Measurements from ENCODE around the gene BCR.

The BCR gene

GRCh38 chr22:23199159-23199558 is 18.9 kb downstream of the BCR start:
- TF ChIP-seq CTCF (IDR thresholded peaks at IDR 0.05; ENCODE audit: insufficient read depth, low read depth, low read length, missing control alignments) = no peak
- DNase-seq (ENCODE audit: low read depth) = no peak
- no peak overlapping the region for H3K4me3 ChIP-seq (ENCODE audit: low read length)

GRCh38 chr22:23200898-23201297 is 20.6 kb downstream of the BCR start:
- no peak for DNase-seq (ENCODE audit: low read depth)
- no peak for TF ChIP-seq CTCF (IDR thresholded peaks at IDR 0.05; ENCODE audit: insufficient read depth, low read depth, low read length, missing control alignments)
- H3K4me3 ChIP-seq (ENCODE audit: low read length) = no peak overlapping the region

GRCh38 chr22:23202812-23203451 is 22.6 kb downstream of the BCR start:
- DNase-seq (ENCODE audit: low read depth) = no peak
- H3K4me3 ChIP-seq (ENCODE audit: low read length) = no peak overlapping the region
- no peak for TF ChIP-seq CTCF (IDR thresholded peaks at IDR 0.05; ENCODE audit: insufficient read depth, low read depth, low read length, missing control alignments)

GRCh38 chr22:23203452-23204124 is 23.3 kb downstream of the BCR start:
- H3K4me3 ChIP-seq (ENCODE audit: low read length) = no peak overlapping the region
- no peak for DNase-seq (ENCODE audit: low read depth)
- TF ChIP-seq CTCF (IDR thresholded peaks at IDR 0.05; ENCODE audit: insufficient read depth, low read depth, low read length, missing control alignments) = no peak

- DNase-seq (ENCODE audit: low read depth) = no peak
- no peak for TF ChIP-seq CTCF (IDR thresholded peaks at IDR 0.05; ENCODE audit: insufficient read depth, low read depth, low read length, missing control alignments)
- no peak overlapping the region for H3K4me3 ChIP-seq (ENCODE audit: low read length)
Observed at GRCh38 chr22:23204125-23204488, 23.8 kb downstream of the BCR start.

GRCh38 chr22:23204541-23205157 is 24.3 kb downstream of the BCR start:
- no peak overlapping the region for H3K4me3 ChIP-seq (ENCODE audit: low read length)
- TF ChIP-seq CTCF (IDR thresholded peaks at IDR 0.05; ENCODE audit: insufficient read depth, low read depth, low read length, missing control alignments) = no peak
- DNase-seq (ENCODE audit: low read depth) = no peak

All from epithelial cell of esophagus (primary cell).